Panc1 (cell line): ENCODE data around the gene DHH. TPM values are rescaled to one million over a fixed set of nuclear protein-coding genes. Genes with fewer than 3 reads are reported as not detected.

ENCODE experiments used
- ATAC-seq: fragments of 200-7000 bp; cut with Tn5 transposase; 2 replicates; pipeline ENCODE4 v1.9.1; 2020; ENCODE audit warnings: mild to moderate bottlenecking, moderate library complexity
- BruUV-seq: library from RNA; stranded (reverse); fragments of 400-500 nt; replicated peaks from 2 replicates; lab custom pipeline; 2021; lab: Mats Ljungman, UMichigan
- CTCF ChIA-PET: fragments of 300-600 bp; sonication (Branson Sonifier 250); formaldehyde crosslinking; loops from one replicate; lab custom pipeline; 2022; ENCODE audit warnings: antibody characterized with exemption; lab: Charles Lee
- POLR2A ChIA-PET: fragments of 300-600 bp; sonication (Branson Sonifier 250); formaldehyde crosslinking; loops from one replicate; lab custom pipeline; 2022; ENCODE audit warnings: antibody characterized with exemption; lab: Charles Lee
- DNase-seq: peaks from one replicate; pipeline ENCODE4 v3.0.0-alpha.2; 2010; ENCODE audit warnings: low read depth, low spot score
- H3K27ac ChIP-seq: 2 replicates; pipeline ENCODE4 v1.5.1; 2011; ENCODE audit warnings: mild to moderate bottlenecking, low read length, inconsistent platforms
- H3K27me3 ChIP-seq: fragments of 200-500 bp; sonication (Bioruptor generic); 2 replicates; pipeline ENCODE4 v1.6.0; 2014; ENCODE audit warnings: low read length, inconsistent platforms; ENCODE audit not compliant: control insufficient read depth, insufficient read depth
- H3K36me3 ChIP-seq: fragments of 200-500 bp; sonication (Bioruptor generic); 2 replicates; pipeline ENCODE4 v1.5.1; 2014; ENCODE audit warnings: inconsistent platforms, mild to moderate bottlenecking, low read length, moderate library complexity; ENCODE audit not compliant: control insufficient read depth, insufficient read depth
- H3K4me1 ChIP-seq: 2 replicates; pipeline ENCODE4 v1.5.1; 2011; ENCODE audit warnings: inconsistent platforms, mild to moderate bottlenecking, low read length, moderate library complexity; ENCODE audit not compliant: control insufficient read depth, insufficient read depth
- H3K4me3 ChIP-seq, 2 experiments: 2 replicates each; pipeline ENCODE4 v1.5.1; 2011 to 2012; ENCODE audit warnings: low read depth in 2 of 2, low read length in 2 of 2, mild to moderate bottlenecking in 2 of 2, inconsistent platforms in 1 of 2, moderate library complexity in 1 of 2
- H3K9me3 ChIP-seq: fragments of 200-500 bp; sonication (Bioruptor generic); 2 replicates; pipeline ENCODE4 v1.5.1; 2014; ENCODE audit warnings: low read depth, mild to moderate bottlenecking, inconsistent platforms, low read length, moderate library complexity; ENCODE audit not compliant: control insufficient read depth, insufficient read depth
- CTCF ChIP-seq: fragments of 450-650 bp; IDR thresholded peaks from 2 replicates; pipeline ENCODE4 v1.5.1; 2017; ENCODE audit warnings: mild to moderate bottlenecking
- POLR2AphosphoS5 ChIP-seq: IDR thresholded peaks from 2 replicates; pipeline ENCODE4 v1.6.1; 2012; ENCODE audit warnings: mild to moderate bottlenecking, low read depth, low read length, moderate library complexity
- REST ChIP-seq, 2 experiments: IDR thresholded peaks; 2 replicates each; pipeline ENCODE4 v1.6.1; 2011 to 2012; ENCODE audit warnings: low read depth in 2 of 2, control low read depth in 1 of 2, low read length in 1 of 2, mild to moderate bottlenecking in 1 of 2, moderate library complexity in 1 of 2; ENCODE audit not compliant: insufficient read depth in 1 of 2
- SIN3A ChIP-seq: IDR thresholded peaks from 2 replicates; pipeline ENCODE4 v1.6.1; 2012; ENCODE audit warnings: low read depth, mild to moderate bottlenecking, low read length, moderate library complexity, borderline replicate concordance; ENCODE audit not compliant: insufficient read depth
- TCF7L2 ChIP-seq: IDR thresholded peaks from 2 replicates; pipeline ENCODE4 v1.6.1; 2011; ENCODE audit warnings: mild to moderate bottlenecking, low read depth, low read length, inconsistent platforms
- in situ Hi-C: cut with HindIII; loops from 2 replicates; pipeline ENCODE4 v1.10.0; 2016; ENCODE audit warnings: low sequenced_read_pairs, low pct_unique_long_range_greater_than_20kb
- intact Hi-C: fragments of 100-400 bp; cut with micrococcal nuclease; formaldehyde crosslinking; loops from one replicate; pipeline ENCODE4 v1.10.0; 2022; ENCODE audit not compliant: unreplicated experiment
- total RNA-seq: library from RNA; stranded (reverse); gene quantifications from one replicate; pipeline ENCODE4 v1.2.1, GENCODE V29; 2021; ENCODE audit not compliant: unreplicated experiment

DHH gene
- total RNA-seq, 1 experiment from 2014 or later: 1.9 TPM

- in situ Hi-C loops: no loop called here
- Histone ChIP-seq H3K4me1 (no peaks in the 10 kb centered on the region), H3K4me3 (no peak overlapping the region), H3K27ac (no peak overlapping the region), H3K36me3 (peaks cover 25% of the 10 kb centered on the region), H3K9me3 (no peaks in the 10 kb centered on the region), H3K27me3 (no peaks in the 10 kb centered on the region)
- ChIA-PET CTCF (no interaction called here), POLR2A (no interaction called here)
- DNase-seq: no peak
- intact Hi-C loops: no loop called here
- no peak for ATAC-seq
- no peak for TF ChIP-seq SIN3A
- no peak for TF ChIP-seq POLR2AphosphoS5
- no peak for TF ChIP-seq CTCF
- TF ChIP-seq TCF7L2: no peak
- no peak for TF ChIP-seq REST (IDR thresholded peaks at IDR 0.05; ENCODE audit: insufficient read depth in 1 of 2, low read depth in 2 of 2, low read length in 1 of 2)
- no TSS peak for BruUV-seq
Observed at GRCh38 chr12:49038291-49038955, 56.2 kb downstream of the DHH start.

- DNase-seq (no peak), ATAC-seq (no peak)
- intact Hi-C loops: no loop called here
- CTCF ChIA-PET: no interaction called here
- Histone ChIP-seq H3K36me3 (peaks cover 24% of the 10 kb centered on the region), H3K4me3 (no peak overlapping the region), H3K27ac (no peak overlapping the region), H3K4me1 (no peaks in the 10 kb centered on the region), H3K27me3 (no peaks in the 10 kb centered on the region), H3K9me3 (no peaks in the 10 kb centered on the region)
- POLR2A ChIA-PET: no interaction called here
- in situ Hi-C loops: no loop called here
- TF ChIP-seq CTCF (no peak), TCF7L2 (no peak), POLR2AphosphoS5 (no peak), REST (IDR thresholded peaks at IDR 0.05; ENCODE audit: insufficient read depth in 1 of 2, low read depth in 2 of 2, low read length in 1 of 2) (no peak), SIN3A (no peak)
- TSS peak; percentile 45 for BruUV-seq
Observed at GRCh38 chr12:49037947-49038237, 56.7 kb downstream of the DHH start.
